Measurements from ENCODE around the gene TCP11L2.

TCP11L2 gene

GRCh38 chr12:106392759-106393158, 90.2 kb downstream of the TCP11L2 start:
- no peak for TF ChIP-seq CTCF (conservative IDR thresholded peaks at IDR 0.05; ENCODE audit: low read length)
- H3K4me3 ChIP-seq (ENCODE audit: low read length), result no peak overlapping the region
- DNase-seq (ENCODE audit: low read depth), result no peak
